NT2/D1 (cell line): ENCODE results near the gene DYNC1H1.

ENCODE experiments used
- SUZ12 ChIP-seq: IDR thresholded peaks from 2 replicates; pipeline ENCODE4 v1.6.1; 2011; ENCODE audit not compliant: insufficient read length, insufficient read depth; ENCODE audit errors: extremely low read depth
- YY1 ChIP-seq: IDR thresholded peaks from 2 replicates; pipeline ENCODE4 v1.6.1; 2011; ENCODE audit not compliant: insufficient read length, insufficient read depth
- ZNF274 ChIP-seq: IDR thresholded peaks from 2 replicates; pipeline ENCODE4 v1.6.1; 2011; ENCODE audit warnings: mild to moderate bottlenecking, low read depth, low read length

GRCh38 chr14:101988377-101988776 is 24.0 kb downstream of the DYNC1H1 start:
- TF ChIP-seq YY1 (no peak), ZNF274 (no peak), SUZ12 (no peak)
